Ecto neural progenitor cell (in vitro differentiated cells): Measurements from ENCODE around the gene ULK2.

Experiments used
- DNase-seq: peaks from one replicate; pipeline ENCODE4 v3.0.0-alpha.2; 2018; ENCODE audit warnings: low spot score

ULK2 gene

GRCh38 chr17:19726631-19727376 lies 140.9 kb downstream of the ULK2 start:
- DNase-seq = no peak

DNA sequence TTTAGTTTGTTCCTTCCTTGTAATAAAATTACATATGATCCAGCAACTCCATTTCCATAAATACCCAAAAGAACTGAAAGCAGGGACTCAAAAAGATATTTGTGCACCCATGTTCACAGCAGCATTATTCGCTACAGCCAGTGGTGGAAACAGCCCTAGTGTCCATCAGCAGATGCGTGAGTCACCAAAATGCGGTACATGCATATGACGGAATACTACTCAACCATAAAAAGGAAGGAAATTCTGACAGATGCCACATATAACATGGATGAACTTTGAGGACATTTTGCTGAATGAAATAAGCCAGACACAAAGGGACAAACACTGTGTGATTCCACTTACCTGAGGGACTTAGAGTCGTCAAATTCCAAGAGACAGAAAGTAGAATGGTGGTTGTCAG lies 142.2 kb downstream of the ULK2 start:
- DNase-seq = no peak

DNA sequence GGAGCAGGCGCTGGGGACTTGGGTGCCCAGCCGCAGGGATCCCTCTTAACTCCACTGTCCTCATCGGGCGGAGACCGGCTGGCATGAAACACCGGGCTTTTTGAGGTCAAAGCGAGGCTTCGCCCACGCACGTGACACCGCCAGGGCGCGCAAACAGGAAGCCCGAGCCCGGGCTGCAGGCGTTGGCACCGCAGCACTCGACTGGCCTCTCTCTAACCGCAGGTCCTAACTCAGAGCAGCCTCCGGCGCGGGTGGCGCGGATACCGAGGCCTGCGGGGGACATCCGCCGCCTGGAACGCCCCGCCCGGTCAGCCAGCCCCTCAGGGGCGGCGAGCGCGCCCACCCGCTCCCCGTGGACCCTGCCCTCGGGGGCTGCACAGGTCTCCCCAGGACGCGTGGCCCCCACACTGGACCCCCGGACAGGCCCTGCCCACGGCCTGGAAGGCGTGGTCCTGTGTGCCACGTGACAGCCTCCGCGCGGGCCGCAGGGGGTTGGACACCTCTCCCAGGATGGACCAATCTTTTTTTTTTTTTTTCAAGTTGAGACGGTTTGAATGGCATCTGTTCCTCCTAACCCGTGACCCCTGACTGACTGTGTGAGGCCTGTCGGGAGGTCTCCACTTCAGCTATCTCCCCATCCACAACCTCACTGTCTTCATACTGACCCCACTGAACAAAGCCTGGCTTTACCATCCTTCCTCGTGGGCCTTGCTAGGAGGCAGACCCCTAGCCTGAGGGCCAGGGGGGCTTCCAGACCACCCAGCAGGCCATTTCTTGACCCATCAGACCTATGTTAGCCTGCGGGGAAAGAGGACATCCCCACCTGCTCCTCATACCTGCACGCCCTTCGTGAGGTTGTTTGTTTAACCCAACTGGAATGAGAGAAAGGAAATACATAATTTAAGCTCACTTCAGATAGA lies 143.0 kb downstream of the ULK2 start:
- peak; percentile 47 for DNase-seq

DNA sequence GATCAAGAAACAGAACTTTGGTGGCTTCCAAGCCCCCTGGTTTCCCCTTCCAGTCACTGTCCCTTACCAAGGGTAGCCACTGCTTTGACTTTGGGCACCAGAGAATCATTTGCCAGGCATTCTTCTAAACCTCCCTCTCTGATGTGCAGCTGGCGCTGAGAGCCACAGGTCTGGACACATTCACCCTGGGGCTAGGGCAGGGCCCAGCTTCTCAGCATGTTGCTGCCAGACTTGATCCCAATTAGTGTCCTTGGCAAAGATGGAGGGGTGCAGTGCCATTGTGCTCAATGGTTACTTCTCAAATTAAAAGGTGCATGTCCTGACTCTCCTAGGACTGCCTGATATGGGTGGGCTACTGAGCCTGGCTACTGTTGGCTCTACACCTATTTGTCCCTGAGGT lies 143.8 kb downstream of the ULK2 start:
- DNase-seq = no peak
